GM21423 (cell line): ENCODE measurements around the gene UHMK1.
"Not testable (repeated sequence)": the region's sequence is repeated elsewhere in the genome, so short reads cannot be mapped to it uniquely, and the experiment has no call there.

Source experiments
- ATAC-seq: cut with Tn5 transposase; IDR thresholded peaks from one replicate; pipeline ENCODE4 v1.9.1; 2021; ENCODE audit warnings: mild to moderate bottlenecking, moderate library complexity; ENCODE audit not compliant: unreplicated experiment

The UHMK1 gene

DNA sequence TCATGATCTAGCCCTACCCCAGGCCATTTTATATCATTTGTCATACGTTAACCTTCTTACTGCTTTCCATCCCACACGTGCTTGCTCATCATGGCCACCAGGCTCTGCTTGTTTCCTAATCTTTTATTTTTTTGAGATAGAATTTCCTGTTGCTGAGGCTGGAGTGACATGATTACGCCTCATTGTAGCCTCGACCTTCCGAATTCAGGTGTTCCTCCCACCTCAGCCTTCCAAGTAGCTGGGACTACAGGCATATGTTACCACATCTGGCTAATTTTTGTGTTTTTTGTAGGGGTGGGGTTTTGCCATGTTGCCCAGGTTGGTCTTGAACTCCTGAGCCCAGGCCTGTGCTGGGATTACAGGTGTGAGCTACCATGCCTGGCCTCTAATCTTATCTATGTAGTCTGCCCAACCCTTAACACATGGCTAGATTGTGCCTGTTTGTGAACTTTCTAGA is 67.2 kb downstream of the UHMK1 start:
- no peak for ATAC-seq

DNA sequence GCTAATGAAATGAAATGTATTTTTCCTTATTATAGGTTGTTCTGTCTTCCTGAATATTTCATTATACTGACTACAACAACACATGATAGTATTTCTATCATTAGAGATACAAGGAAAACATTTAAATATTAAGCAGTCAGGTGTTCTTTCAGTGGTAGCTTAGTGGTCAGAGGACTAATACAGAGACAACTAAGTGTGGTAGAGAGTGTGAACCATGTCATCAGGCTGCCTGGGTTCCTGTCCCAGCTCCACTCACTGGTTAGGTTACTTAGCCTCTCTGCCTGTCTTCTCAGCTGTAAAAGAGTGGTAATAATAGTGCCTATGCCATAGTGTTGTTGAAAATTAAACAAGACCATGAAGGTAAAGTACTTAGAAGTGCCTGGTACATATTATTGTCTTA is 67.8 kb downstream of the UHMK1 start:
- ATAC-seq, result no peak

DNA sequence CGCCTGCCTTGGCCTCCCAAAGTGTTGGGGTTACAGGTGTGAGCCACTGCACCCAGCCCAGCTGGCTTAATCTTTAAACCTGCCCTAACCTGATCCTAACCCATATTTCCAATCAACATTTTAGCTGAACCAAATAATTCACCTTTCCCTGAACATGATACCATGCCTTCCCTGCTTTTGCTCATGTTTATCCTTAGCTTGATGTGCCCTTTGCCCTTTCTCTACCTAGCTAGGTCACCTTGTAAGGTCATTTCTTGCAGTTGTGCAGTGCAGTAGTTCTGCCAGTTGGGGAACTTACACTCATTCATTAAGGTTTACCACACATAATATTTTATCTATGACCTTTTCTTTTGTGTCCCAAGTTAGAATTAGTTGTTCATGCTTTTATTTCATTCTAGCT is 69.3 kb downstream of the UHMK1 start:
- no peak for ATAC-seq

DNA sequence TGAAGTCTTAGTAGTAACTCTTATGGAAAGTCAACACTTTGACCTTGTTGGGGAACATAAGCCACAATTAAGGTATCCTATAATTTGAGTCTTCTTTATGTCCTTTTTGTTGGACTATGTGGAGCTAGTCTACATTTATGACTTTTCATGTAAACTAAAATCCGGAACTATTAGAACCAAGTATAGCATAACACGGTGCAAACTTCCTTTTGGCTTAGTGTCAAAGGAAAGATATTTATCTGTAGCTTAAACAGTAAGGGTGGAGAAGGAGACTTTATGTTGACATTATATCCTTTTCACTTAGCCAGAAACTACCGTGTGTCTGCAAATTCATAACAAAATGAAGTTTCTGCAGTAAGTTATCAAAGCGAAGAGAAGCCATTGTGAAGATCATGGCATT is 71.2 kb downstream of the UHMK1 start:
- ATAC-seq, result no peak

DNA sequence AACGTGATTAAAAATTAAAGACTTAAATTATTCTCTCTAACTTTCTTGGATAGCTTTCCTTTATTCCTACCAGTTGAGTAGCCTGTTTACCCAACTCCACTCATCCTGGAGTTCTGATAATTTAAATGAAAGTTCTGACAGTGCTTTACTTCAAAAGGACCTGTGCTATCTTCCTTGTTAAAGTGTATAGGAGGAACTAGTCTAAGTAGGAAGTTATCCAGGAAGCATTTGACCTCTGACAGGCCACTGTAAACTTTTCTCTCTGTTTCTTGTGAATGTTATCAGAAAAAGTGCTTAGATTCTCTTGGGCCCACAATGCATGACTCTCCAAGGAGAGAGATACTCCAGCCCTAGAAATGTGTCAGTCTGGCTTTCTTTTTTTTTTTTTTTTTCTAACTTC is 73.1 kb downstream of the UHMK1 start:
- ATAC-seq, result no peak

DNA sequence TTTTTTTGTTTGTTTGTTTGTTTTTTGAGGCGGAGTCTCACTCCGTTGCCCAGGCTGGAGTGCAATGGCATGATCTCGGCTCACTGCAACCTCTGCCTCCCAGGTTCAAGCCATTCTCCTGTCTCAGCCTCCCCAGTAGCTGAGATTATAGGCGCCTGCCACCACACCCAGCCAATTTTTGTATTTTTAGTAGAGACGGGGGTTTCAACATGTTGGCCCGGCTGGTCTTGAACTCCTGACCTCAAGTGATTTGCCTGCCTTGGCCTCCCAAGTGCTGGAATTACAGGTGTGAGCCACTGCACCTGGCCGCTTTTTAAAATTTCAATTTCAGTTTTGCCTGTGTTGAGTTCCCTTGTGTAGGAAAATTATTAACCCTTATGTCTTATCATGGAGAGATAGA is 73.5 kb downstream of the UHMK1 start:
- ATAC-seq, result not testable (repeated sequence)

DNA sequence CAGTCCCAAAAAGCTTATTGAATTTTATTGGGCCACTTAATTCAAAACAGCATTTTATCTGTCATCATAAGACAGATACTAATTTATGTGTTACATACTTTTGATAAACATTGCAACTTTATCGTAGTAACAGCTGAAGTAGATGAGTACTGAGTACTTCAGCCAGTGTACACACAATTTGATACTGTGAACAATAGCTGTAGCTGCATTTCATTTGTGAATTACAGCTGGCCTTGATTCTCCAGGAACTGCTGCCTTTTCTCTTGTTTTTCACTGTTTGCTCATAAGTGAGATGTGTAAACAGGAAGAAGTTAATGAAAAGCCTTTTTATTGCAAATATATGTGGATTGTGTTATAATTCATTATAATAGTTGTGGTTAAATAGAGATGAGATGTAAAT is 74.1 kb downstream of the UHMK1 start:
- ATAC-seq, result no peak

DNA sequence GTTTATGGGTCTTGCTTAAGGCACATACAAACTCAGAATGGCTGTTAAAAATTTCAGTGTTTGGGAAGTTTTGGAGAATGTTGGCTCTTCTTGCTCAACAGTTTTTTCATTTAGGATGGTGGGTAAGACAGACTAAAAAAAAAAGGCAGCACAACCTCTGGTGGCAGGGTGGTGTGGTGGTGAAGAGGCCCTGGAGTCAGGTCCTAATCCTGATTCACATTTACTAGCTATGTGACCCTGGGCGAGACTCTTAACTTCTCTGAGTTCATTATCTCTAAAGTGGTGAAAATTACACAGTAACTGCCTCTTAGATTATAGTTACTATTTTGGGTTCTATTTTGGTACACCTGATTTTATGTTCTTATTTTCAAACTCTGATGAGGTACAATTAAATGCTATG is 75.5 kb downstream of the UHMK1 start:
- ATAC-seq, result no peak

DNA sequence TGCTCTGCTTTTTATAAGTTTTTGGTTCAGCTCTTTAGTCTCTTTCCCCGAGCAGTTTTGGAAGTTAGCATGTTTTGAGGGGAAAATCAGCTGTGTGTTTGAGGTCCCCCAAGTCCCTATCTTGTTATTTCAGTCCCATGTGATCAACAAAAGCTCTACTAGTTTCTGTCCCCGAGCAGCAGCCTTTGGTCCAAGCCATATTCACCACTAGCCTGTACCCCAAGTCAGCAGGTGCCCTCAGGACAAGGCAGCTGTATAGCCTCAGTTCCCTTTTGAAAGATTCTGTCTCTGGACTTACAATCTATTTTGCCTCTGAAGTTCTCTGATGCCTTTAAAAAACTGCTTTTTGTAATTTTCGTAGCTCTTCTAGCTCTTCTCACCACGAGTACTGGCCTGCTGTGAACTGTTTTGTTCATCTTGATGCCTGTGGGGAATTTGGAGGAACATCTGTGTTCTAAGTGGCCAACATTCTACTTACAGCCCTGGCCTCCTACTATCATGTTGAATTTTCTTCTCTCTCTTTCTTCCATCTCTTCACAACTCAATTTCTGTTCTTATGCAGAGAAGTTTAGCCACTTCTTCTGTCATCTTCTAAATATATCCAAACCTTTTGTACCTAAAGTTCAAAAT is 80.6 kb downstream of the UHMK1 start:
- ATAC-seq, result no peak

DNA sequence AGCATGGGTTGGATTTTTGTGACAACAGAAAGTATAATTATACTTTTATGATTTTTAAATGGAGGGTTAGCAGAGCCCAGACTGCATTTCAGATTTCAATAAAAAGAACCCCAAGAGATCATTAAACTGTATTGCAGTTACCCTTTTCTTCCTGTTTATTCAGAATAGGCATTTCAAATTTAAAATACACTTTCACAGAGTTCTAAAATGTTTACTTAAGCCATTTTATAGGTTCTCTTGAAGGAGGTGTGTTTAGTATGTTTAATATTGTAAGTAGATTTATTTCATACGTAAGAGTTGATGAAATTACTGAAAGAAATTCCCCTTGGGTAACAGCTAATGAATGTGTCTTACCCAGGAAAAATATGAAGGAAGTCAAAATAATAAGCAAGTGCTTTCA is 81.3 kb downstream of the UHMK1 start:
- ATAC-seq, result no peak
